NCI-H1417 (cell line): ENCODE measurements around the gene NDE1.
A peak's percentile ranks its signal among the peaks of the same experiment; 100 is the strongest.
"Not testable (repeated sequence)": the region's sequence is repeated elsewhere in the genome, so short reads cannot be mapped to it uniquely, and the experiment has no call there.

ENCODE experiments used
- DNase-seq, 3 experiments: peaks; one replicate each; lab custom pipeline; 2025; lab: John Stamatoyannopoulos, UW

The NDE1 gene

GRCh38 chr16:15650019-15650697 is at the start of gene NDE1:
NDE1 (plus strand) TSS chr16:15650245; CDS start chr16:15664779, 14,534 bp downstream.
- DNase-seq = peak; percentile 78 to 91 (median 89)

DNA sequence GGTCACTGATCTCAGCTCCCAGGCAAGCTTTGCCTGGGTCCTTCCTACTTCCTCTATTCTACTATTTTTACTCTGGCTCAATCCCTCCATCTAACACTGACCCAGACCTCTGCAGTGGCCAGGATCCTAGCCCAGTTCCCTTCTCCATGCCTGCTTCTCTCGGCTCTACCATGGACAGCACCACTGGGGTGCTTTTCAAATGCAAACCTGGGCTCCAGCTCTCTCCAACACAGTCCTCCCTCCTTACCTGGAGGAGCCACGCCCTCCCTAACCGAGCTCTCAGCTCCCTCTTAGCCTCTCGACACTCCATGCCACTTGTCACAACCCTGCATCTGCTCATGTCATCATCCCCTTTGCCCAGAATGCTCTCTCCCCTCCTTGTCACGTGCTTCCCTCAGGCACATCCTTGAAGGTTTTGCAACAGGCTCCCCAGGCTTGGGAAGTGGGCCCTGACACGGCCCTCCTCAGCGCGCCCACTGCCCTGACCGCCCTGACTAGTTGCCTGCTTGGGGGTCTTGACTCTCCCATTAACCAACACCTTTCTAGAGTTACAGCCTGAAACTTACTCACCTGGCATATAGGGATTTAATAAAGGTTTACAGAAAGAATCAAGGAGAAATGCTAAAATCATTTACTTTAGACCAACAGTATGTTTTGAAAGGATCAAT is 48.7 kb upstream of the NDE1 start:
- DNase-seq = peak in 1 of 3 experiments; percentile 49

- DNase-seq = no peak
Observed at GRCh38 chr16:15602285-15603044, 47.6 kb upstream of the NDE1 start.

- no peak for DNase-seq
Observed at GRCh38 chr16:15604460-15605440, 45.3 kb upstream of the NDE1 start.

GRCh38 chr16:15605839-15606517 is 44.1 kb upstream of the NDE1 start:
- peak in 1 of 3 experiments; percentile 16 for DNase-seq

DNA sequence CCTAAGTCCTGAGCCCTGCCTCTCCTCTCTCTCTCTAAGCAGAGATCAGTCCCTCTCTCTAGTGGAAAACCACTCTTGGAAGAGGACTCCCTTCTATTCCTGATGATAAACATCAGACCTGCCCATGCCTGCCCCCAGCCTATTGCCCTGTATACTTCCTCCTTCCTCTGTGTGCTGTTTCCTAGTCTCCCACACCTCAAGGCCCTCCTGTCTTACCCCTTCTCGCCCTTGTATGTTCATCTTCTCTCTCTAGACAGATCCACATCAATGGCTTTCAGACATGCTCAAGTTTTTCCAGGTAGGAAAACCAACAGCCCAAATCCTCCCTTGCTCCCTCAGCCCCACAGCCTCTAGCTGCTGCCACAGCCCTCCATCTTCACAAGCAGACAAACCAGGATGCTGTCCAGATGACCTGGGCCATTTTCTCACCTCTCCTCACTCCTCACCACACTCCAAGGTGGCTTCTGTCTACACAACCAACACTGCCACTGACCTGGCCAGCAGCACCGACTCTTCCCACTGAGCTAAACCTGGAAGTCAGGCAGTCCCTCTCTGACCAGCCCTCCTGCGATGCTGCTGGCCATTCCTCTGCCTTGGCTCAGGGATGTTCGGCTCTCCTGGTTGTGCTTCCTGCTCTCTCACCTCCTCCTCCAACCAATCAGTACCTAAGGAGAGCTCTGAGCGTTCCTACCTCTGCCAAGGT is 43.4 kb upstream of the NDE1 start:
- no peak for DNase-seq

- not testable (repeated sequence) for DNase-seq
Observed at GRCh38 chr16:15607221-15607699, 42.8 kb upstream of the NDE1 start.

- DNase-seq = no peak
Observed at GRCh38 chr16:15607700-15608396, 42.2 kb upstream of the NDE1 start.

- no peak for DNase-seq
Observed at GRCh38 chr16:15608398-15609285, 41.4 kb upstream of the NDE1 start.

- no peak for DNase-seq
Observed at GRCh38 chr16:15609286-15609649, 40.8 kb upstream of the NDE1 start.

DNA sequence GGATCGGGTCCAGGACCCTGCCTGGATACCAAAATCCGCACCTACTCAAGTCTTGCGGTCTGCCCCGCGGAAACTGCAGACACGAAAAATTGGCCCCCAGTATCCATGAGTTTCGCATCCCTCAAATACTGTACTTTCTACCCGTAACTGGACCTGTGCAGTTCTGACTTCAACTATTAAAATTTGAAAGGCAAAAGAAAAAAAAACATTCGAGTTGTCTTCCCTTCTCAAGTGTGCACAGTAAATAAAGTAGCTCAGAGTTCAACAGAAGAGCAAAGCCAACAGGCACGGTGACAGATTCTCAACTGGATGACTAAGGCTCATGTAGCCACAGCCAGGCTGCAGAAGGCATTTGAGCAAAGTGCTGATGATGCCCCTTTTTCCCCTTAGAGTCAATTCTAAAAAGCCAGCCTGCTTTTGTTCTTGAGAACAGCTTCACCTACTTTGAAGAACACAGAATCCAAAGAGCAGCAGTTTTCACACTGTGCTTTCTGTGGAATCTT is 39.6 kb upstream of the NDE1 start:
- no peak for DNase-seq

GRCh38 chr16:15611610-15612009 is 38.4 kb upstream of the NDE1 start:
- no peak for DNase-seq

GRCh38 chr16:15613676-15614075 is 36.4 kb upstream of the NDE1 start:
- DNase-seq = no peak

- no peak for DNase-seq
Observed at GRCh38 chr16:15616012-15616411, 34.0 kb upstream of the NDE1 start.

- no peak for DNase-seq
Observed at GRCh38 chr16:15616475-15617165, 33.4 kb upstream of the NDE1 start.

- no peak for DNase-seq
Observed at GRCh38 chr16:15617901-15618300, 32.1 kb upstream of the NDE1 start.

GRCh38 chr16:15618392-15618791 is 31.7 kb upstream of the NDE1 start:
- no peak for DNase-seq
